HK-2 (cell line): ENCODE measurements around the gene GRIPAP1.
A peak's percentile ranks its signal among the peaks of the same experiment; 100 is the strongest.
"Not testable (repeated sequence)": the region's sequence is repeated elsewhere in the genome, so short reads cannot be mapped to it uniquely, and the experiment has no call there.

Experiments used
- DNase-seq: peaks from one replicate; pipeline ENCODE4 v3.0.0-alpha.2; 2018; ENCODE audit not compliant: unreplicated experiment

Gene GRIPAP1

DNA sequence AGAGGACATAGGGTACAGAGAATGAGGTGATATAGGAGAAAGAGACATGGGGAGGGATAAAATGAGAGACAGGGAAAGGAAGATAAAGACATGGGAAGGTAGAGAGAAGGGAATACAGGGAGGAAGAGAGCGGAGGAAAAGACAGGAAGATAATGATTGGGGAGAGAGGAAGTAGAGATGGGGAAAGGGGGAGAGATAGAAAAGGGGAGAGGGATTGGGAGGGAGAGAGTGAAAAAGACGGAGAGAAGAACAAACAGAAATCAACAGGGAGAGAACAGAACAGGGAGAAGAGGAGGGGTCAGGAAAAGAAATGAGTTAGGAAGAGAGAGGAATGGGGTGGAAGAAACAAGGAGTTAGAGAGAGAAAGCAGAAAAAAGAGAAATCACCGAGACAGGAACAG, 4.6 kb downstream of the GRIPAP1 start:
- no peak for DNase-seq

DNA sequence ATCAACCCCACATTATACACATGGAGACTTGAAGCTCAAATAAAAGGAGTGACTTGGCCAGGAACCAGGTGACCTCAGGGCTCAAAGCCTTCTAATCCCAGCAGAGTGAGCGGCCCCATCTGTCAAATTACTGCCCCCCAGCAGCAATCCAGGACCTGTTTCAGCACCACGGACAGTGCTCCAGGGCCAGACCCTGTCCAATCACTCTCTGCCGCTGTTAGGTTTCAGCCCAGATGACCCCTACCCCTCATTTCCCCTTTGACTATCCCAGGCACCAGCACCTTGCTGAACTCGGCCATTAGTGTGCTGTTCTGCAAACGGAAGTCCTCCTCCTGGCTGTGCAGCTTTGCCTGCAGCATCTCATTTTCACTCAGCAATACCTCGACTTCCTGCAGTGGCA, 5.1 kb downstream of the GRIPAP1 start:
- DNase-seq: no peak

DNA sequence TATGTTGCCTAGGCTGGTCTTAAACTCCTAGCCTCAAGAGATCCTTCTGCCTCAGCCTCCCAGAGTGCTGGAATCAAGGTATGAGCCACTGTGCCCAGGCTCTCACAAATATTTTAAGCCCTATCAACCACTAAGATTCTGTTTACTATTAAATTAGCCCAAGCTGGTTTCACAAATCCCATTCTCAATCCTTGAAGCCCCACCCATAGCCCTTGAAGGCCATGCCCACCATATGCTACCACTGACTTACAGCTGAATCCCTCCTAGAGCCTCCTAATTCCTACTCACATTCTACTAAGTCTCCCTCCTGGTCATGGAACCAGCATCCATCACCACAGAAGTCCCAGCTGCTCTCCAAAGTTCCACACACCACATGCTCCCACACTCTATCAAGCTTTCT, 9.7 kb downstream of the GRIPAP1 start:
- no peak for DNase-seq

DNA sequence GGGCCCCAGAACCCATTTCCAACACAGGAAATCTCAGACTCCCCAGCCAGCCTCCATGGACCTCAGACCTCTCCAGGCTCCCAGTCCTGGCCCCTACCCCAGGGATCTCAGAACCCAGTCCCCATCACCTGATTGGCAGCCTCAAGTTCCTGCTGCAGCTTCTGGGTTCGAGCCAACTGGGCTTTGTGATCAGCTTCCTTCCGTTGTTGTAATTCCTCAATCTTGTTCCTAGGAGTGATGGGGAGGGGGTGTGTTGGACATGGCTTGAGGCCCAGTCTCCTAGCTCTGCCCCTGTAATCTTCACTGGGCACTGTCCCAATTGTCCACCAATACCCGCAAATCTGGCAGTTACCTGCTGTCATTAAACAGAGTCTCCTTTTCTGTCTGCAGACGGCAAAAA, 12.6 kb downstream of the GRIPAP1 start:
- no peak for DNase-seq

DNA sequence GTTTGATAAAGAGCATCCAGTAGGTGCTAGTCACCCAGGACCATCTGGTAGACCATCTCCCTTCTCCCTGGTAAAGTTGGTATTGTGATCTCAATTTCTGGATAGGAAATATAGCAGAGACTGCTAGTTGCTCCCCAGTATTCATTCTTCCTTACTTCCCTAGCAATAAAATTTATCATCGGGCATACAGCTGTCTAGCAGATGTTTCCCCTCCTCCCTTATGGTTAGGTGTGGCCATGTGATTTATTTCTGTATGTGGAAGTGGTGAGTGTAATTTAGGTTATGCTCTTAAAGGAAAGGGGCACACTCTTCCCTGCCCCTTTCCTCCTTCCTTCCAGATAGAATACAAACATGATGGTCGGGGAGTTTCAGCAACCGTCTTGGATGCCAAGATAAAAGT, 18.2 kb downstream of the GRIPAP1 start:
- no peak for DNase-seq

DNA sequence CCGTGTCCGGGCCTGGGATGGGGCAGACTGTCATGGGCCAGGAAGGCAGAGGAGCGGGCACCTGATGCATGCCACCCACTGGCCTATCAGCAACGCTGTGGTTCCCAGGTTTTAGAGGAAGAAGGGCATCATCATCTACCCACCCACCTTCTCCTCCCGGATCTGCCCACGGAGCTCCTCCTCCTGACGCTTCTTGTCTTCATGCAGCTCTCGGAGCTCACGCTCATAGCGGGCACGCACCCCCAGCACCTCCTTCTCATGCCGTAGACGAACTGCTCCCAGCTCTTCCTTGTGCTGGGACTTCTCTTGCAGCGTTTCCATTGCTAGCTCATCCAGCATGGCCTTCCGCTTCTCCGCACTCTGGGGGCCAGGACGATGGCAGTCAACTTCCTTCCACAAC, 19.0 kb downstream of the GRIPAP1 start:
- DNase-seq: no peak

DNA sequence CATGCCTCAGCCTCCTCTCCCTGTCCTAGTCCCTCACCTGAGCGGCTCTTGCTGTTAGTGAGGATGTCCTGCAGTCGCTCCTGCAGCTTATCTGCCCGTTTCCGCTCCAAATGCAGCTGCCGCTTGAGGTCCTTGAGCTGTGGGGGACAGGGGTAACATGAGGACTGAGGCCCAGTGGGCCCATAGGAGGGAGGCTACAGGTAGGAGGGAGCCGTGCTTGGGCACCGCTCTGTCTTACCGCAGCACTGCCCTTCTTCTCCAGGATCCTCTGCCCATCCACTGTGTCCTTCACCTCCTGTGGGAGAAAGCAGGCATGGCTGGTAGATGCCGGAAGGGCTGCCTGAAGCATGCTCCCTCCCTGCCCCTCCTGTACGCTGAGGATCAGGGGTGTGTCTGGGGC, 20.9 kb downstream of the GRIPAP1 start:
- no peak for DNase-seq

DNA sequence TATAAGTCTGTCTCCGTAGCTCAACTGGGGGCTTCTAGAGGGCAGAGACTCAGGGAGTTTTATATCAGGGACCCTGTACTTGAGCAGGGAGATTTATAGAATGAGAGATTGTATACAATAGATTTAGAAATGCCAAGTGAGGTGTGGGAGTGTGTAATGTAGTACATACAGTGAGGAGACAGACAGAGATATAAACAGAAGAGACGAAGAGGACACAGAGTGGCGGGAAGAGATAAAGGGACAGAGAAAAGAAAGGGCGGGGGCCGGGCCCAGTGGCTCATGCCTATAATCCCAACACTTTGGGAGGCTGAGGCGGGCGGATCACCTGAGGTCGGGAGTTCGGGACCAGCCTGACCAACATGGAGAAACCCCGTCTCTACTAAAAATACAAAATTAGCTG, 21.7 kb downstream of the GRIPAP1 start:
- not testable (repeated sequence) for DNase-seq

DNA sequence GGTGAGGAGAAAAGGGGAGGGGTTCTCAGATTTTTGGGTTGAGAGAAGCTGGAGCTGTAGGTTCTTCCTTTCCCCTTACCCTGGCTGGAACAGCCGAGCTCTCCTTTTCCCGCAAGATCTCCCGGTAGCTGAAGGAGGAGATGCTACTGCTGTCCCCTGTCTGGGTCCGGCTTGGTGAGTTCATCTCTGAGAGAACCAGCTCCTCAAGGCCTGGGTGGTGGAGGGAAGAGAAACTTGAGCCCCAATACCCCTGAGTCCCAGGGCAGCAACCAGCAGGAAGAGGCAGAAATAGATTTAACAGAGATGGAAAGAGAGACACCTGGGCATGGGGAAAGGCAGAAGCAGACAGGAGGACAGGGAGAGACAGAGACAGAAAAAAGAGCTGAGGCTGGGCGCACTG, 23.8 kb downstream of the GRIPAP1 start:
- DNase-seq: no peak

DNA sequence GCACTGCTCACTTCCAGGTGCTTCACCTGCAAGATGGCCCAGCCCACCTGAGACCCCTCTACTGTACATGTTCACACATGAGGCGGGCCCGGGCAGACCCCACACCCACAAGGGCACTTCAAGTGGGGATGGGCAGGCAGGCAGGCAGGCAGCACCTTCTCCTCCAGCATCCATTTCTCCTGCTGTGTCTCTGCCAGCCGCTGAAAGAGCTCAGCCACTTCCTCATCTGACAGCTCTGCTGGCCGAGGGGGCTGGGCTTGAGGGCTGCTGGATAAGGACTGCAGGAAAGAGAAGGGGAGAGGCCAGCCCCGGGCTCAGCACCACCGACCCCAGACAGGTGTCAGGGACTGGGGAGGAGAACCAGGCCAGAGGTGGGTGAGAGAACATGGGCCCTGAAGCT, 26.0 kb downstream of the GRIPAP1 start:
- no peak for DNase-seq

DNA sequence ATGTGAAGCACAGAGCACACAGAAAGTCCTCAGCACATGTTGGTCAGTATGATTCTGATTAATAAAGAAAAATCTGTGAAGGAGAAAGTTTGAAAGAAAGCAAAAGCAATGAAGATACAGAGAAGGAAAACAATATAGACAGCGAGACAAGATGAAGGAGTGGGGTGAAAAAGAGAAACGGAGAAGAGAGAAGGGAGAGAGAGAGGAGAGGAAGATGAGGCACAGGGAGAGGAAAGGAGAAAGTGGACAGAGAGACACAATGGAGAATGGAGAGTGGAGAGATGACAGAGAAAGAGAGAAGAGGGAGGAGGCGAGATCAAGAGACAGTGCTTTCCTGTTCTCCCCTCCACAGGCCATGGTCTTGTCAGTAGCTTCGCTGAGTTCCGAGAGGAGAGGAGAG, 26.5 kb downstream of the GRIPAP1 start:
- no peak for DNase-seq

DNA sequence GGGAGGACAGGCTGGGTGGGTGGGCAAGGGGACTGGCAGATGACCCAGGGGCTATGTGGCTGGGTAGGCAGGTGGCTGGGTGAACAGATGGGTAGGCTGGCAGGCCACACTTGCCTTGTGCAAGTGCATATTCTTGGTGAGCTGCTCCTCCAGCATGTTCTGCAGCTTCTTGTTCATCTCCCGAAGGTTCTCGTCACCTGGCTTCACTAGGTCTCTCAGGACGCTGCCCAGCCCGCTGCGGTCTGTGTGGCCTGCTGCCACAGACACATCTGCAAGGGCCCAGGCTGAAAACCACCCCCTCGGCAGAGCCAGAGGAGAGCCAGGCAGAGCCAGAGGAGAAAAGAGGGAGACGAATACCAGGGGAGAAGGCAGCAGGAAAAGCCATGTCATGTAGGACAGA, 27.0 kb downstream of the GRIPAP1 start:
- DNase-seq: no peak

DNA sequence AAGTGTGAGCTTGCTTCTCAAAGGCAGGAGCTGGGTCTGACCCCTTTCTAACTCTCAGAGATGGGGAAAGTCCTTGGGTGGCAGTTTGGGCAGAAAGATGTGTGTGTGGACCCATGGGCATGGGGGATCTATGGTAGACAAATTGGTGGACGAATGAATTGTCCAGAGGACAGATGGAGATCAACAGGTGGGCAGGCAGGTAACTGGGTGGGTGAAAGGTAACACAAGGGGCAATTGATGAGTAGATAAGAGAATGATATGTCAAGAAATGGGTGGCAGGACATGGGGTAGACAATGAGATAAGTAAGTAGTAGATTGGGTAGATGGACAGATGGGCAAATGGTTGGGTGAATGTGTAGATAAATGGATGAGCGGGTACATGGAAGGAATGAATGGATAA, 27.5 kb downstream of the GRIPAP1 start:
- no peak for DNase-seq

DNA sequence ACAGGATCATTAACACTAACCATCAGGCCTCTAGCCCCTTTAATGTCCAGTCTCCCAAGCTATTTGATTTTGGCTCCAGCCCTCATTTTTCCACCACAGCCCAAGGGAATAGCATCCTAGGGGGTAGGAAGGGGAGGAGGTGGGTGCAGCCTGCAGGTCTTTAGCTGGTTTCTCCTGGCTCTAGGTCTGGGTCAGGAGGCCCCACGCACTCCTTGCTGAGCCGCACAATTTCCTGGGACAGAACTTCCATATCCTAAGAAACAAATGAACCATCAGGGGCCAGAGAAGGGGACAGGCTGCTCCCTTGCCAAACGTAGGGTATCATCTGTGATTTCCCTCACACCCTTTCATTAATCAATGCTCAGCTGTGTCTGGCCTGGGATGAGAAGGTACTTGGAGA, 28.0 kb downstream of the GRIPAP1 start:
- DNase-seq: no peak

DNA sequence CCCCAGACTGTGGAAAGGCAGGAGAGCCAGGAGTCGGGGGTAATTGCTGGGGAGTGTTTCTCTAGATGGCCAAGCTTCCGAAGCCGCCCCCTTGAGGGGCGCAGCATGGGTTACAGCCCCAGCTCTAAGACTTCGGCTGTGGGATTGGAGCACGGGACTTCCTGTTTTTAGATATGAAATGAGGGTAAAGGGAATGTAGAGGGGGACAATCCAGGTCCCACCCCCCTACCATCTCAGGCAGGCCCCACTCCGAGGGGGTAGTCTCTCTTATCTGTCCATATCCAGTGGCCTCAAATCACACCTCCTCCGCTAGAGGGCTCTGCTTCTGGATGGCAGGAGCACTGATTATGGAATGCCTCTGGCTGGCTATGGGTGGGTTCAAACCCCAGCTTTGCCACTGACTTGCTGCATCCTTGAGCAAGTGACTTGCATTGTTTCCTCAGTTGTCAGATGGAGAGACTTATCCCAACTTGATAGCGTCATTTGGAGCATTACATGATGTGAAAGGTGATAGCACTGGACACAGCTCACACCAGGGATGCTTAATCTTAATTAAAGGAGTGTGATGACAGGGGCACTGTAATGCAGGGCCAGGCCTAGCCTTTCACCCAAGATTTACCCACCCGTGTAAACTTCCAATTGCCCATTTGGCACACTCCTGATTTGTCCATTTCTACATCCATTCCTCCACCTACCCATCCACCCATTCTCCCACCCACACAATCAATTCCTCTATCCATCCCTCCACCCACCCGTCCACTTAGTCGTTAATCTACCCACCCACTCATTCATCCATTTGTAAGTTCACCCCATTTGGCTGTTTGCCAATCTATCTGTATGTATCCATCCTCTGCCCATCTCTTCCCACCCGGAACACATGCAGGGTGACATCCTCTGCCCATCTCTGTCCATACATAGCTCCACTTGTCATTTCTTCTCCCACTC, 29.6 kb downstream of the GRIPAP1 start:
- no peak for DNase-seq

DNA sequence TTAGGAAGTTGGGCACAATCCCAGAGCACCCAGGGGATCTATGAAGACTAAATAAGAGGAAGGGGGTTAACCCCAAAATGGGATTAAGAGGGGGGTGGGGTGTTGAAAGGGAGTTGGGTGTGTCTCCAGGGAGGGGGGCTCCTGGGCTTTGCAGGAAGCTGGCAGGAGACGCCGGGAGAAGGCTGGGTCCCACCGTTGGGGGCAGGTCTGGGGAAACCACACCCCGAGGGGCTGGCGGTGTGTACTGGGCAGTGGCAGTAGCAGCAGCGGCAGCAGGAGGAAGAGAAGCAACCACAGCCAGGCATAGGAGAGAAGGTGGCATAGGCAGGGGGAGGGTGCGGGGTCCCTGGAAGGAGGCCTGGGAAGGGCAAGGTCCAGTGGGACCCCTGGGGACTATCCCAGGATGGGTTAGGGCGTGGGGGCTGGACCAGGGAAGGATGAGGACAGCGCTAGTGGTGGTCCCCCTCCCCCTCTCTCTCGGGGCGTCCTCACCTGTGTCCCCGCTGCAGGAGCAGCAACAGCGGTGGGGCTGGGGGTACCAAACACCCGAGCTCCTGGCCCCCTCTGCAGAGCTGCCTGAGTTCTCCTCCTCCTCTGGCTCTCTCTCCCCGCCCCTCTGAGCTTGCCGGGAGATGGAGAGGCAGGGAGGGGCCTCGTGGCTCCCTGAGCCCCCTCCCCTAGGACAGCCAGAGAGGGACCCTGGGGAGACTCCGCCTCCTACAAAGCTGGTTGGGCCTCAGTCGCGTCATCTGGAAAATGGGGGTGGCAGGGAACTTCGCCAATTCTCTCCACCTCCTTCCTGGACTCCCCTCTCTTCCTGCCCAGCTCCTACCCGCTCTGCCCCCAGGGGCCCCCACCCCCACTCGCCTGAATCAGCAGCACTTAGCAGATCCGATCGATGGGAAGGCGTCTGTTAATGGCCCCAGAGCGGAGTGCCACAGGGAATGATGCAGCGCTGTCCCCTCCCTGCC, 30.5 kb downstream of the GRIPAP1 start, which contains the start of gene KCND1:
KCND1 (minus strand) TSS at position 596 of the 971 bp plus-strand sequence. CDS start 1,573 bp downstream, outside the sequence.
- DNase-seq: peak; percentile 15

DNA sequence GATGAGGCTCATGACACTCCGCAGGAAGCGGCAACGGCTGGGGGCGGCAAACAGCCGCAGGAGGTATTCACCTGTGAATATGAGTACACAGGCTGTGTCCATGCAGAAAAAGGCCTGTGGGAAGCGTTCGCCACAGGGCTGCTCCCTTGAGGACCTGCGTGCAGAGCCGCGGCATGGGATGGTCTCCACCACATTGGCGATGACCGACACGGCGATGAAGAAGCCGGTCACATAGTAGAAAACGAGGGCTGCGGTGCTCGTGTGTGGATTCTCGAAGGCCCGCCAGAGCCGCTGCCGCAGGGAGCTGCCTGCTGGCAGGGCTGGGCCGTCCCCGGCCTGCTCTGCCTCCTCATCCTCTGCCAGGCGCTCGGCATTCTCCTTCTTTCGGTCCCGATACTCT, 32.6 kb downstream of the GRIPAP1 start:
- DNase-seq: no peak

DNA sequence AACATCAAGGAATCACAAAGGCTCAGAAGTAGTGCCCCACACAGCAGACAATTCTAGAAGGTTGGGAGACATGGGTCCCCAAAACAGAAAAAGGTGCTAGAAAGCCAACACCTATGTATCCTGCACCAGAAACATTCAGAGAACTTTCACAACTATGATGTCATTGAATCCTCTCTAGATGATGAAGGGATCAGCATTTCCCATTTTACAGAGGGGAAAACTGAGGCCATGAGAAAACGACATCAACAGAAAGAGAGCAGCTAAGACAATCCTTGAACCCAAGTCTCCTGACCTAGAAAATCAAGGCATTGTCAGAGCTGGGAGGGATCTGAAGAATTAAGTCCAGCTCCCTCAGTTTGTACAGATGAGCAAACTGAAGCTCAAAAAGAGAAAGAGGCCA, 33.7 kb downstream of the GRIPAP1 start:
- no peak for DNase-seq

DNA sequence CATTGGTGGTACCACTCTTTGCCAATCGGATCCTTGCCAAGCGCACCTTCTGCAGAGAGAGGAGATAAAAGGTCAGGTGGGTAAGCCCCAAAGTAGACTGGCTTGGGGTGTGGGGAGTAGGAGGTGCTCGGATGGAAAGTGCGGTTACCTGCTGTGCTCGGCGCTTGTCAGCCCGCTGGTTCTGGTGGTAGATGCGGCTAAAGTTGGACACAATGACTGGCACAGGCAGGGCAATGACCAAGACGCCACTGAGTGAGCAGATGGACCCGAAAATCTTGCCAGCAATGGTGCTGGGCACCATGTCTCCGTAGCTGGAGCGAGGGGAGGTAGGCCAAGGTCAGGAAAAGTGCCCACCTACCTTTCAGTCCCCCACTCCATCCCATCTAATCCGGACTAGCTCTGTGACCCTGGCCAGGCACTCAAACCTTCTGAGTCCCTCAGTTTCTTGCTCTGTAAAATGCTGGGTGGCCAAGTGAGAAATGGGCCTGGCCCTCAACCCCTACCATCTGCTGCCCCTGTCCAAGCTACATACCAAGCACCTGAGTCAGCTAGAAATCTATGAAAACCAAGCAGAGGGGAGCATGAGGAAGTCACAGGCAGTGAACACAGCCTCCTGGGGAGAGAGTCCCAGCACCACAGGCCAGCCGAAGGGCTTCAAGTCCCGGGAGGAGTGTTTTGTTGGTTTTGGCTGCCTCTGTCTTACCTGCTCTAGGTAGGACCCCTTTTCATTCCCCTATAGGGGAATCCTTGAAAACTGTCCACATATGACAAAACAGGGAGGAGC, 35.1 kb downstream of the GRIPAP1 start:
- peak; percentile 35 for DNase-seq

DNA sequence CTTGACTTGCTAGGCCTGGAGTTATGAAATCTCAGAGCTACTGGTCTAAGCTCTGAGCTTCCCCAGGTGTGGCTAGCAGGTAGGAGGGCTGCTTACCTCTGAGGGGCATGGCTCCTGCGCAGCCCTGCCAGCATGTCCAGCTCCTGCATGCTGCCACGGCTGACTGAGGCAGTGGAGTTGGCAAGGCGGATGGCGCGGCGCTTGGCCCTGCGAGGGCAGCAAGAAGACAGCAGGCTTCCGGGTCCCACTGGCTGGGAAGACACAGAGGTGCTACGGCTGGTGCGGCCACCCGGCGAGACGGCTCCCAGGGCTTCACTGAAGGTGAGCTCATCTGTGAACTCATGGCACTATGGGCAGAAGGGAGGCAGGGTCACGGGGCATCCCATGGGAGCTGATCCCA, 36.1 kb downstream of the GRIPAP1 start:
- no peak for DNase-seq

DNA sequence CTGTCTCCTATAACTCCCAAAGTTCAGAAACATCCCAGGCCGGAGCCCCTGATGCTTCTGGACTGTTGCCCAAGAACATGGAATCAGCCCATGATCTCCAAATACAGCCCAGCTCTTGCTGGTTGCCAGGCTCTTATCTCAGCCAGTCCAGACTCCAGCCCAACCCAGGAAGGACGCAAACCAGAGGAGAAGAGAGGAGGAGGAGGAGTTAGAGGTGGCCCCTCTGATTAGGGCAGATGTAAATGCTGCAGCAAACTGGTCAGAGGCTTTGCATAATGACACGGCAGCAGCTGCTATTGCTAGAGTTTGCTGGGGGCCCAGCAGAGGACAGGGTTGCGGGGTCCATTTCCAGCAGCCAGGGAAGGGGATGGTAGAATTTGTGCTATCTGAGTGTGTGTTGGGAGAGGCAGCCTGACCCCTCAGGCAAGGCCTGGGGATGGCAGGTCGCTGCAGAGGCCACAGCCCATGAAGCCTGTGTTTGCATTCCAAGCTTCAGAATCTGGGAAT, 40.4 kb downstream of the GRIPAP1 start:
- DNase-seq: no peak

DNA sequence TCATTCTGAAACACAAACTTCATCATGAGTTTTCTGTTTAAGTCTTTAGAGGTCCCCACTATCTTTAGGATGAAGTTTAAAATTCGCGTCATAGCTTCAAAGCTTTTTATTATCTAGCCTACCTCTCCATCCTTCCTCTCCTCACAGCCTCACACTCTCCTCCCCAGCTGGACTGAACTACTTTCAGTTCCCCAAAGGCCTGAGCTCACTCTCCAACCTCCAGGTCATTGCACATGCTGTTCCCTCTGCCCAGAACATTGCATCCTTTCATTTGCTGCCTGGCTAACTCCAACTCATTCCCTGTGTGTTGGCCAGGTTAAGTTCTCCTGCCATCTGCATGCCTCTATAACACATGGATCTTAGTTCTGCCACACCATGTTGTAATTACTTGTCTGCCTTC, 41.8 kb downstream of the GRIPAP1 start:
- no peak for DNase-seq
